ACC112 (cell line): ENCODE measurements around the gene CRTC1.

Experiments
- H2AFZ ChIP-seq: fragments of 200-600 bp; sonication (generic); one replicate; pipeline ENCODE4 v1.6.0; 2017; ENCODE audit warnings: antibody characterized with exemption, low read length; ENCODE audit not compliant: unreplicated experiment
- H3K27ac ChIP-seq: fragments of 200-600 bp; sonication (generic); 2 replicates; pipeline ENCODE4 v1.5.1; 2014; ENCODE audit warnings: low read depth, mild to moderate bottlenecking, antibody characterized with exemption, low read length, moderate library complexity
- H3K27me3 ChIP-seq: fragments of 200-600 bp; sonication (generic); 2 replicates; pipeline ENCODE4 v1.6.1; 2014; ENCODE audit warnings: mild to moderate bottlenecking, antibody characterized with exemption, low read length, moderate library complexity, mixed read lengths; ENCODE audit not compliant: insufficient read depth
- H3K36me3 ChIP-seq: fragments of 200-600 bp; sonication (generic); 2 replicates; pipeline ENCODE4 v1.6.1; 2016; ENCODE audit warnings: mild to moderate bottlenecking, antibody characterized with exemption, low read length, moderate library complexity, mixed read lengths; ENCODE audit not compliant: insufficient read depth
- H3K4me1 ChIP-seq: fragments of 200-600 bp; sonication (generic); one replicate; pipeline ENCODE4 v1.6.1; 2016; ENCODE audit warnings: low read length, mixed read lengths; ENCODE audit not compliant: insufficient read depth, unreplicated experiment, control insufficient read depth
- H3K4me3 ChIP-seq: fragments of 200-600 bp; sonication (generic); 2 replicates; pipeline ENCODE4 v1.5.1; 2014; ENCODE audit warnings: mild to moderate bottlenecking, low read depth, low read length
- H3K79me2 ChIP-seq: fragments of 200-600 bp; sonication (generic); one replicate; pipeline ENCODE4 v1.6.0; 2016; ENCODE audit warnings: low read length; ENCODE audit not compliant: control insufficient read depth, unreplicated experiment, insufficient read depth

CRTC1 gene

GRCh38 chr19:18704971-18705370 lies 21.5 kb downstream of the CRTC1 start:
- Histone ChIP-seq H3K27me3 (no peaks in the 10 kb centered on the region), H3K4me1 (peaks cover 4% of the 10 kb centered on the region), H2AFZ (no peak overlapping the region), H3K4me3 (no peak overlapping the region), H3K27ac (no peak overlapping the region), H3K79me2 (peaks cover 5% of the 10 kb centered on the region), H3K36me3 (no peaks in the 10 kb centered on the region)

- Histone ChIP-seq H3K27me3 (no peaks in the 10 kb centered on the region), H3K4me3 (no peak overlapping the region), H3K36me3 (no peaks in the 10 kb centered on the region), H2AFZ (no peak overlapping the region), H3K27ac (no peak overlapping the region), H3K4me1 (no peaks in the 10 kb centered on the region), H3K79me2 (peaks cover 5% of the 10 kb centered on the region)
These were observed 25.2 kb downstream of the CRTC1 start for GRCh38 chr19:18708452-18709231.

- H3K4me3 ChIP-seq: no peak overlapping the region
These were observed 26.1 kb downstream of the CRTC1 start for GRCh38 chr19:18709546-18709945.

GRCh38 chr19:18710186-18710585 lies 26.7 kb downstream of the CRTC1 start:
- Histone ChIP-seq H3K79me2 (peaks cover 5% of the 10 kb centered on the region), H3K4me1 (no peaks in the 10 kb centered on the region), H3K27ac (no peak overlapping the region), H3K27me3 (no peaks in the 10 kb centered on the region), H3K4me3 (no peak overlapping the region), H3K36me3 (no peaks in the 10 kb centered on the region), H2AFZ (no peak overlapping the region)

More at GRCh38 chr19:18709546-18709945, 26.1 kb downstream of the CRTC1 start:
- no peak overlapping the region for H3K27ac ChIP-seq
- H3K36me3 ChIP-seq: no peaks in the 10 kb centered on the region
- H3K27me3 ChIP-seq: no peaks in the 10 kb centered on the region
- peaks cover 5% of the 10 kb centered on the region for H3K79me2 ChIP-seq
- H2AFZ ChIP-seq: no peak overlapping the region
- H3K4me1 ChIP-seq: no peaks in the 10 kb centered on the region

GRCh38 chr19:18710996-18711751 lies 27.7 kb downstream of the CRTC1 start:
- Histone ChIP-seq H3K79me2 (peaks cover 5% of the 10 kb centered on the region), H3K36me3 (no peaks in the 10 kb centered on the region), H3K4me1 (no peaks in the 10 kb centered on the region)

GRCh38 chr19:18711893-18712292 lies 28.4 kb downstream of the CRTC1 start:
- Histone ChIP-seq H3K4me1 (no peaks in the 10 kb centered on the region), H2AFZ (no peak overlapping the region), H3K79me2 (peaks cover 5% of the 10 kb centered on the region), H3K4me3 (no peak overlapping the region), H3K27me3 (no peaks in the 10 kb centered on the region), H3K36me3 (no peaks in the 10 kb centered on the region), H3K27ac (no peak overlapping the region)

More at GRCh38 chr19:18710996-18711751, 27.7 kb downstream of the CRTC1 start:
- no peak overlapping the region for H3K27ac ChIP-seq
- no peaks in the 10 kb centered on the region for H3K27me3 ChIP-seq
- H2AFZ ChIP-seq: no peak overlapping the region
- H3K4me3 ChIP-seq: no peak overlapping the region

- Histone ChIP-seq H3K79me2 (peaks cover under 1% of the 10 kb centered on the region), H3K27ac (no peak overlapping the region), H3K4me1 (no peaks in the 10 kb centered on the region), H3K36me3 (no peaks in the 10 kb centered on the region), H2AFZ (no peak overlapping the region), H3K27me3 (no peaks in the 10 kb centered on the region), H3K4me3 (no peak overlapping the region)
These were observed 29.5 kb downstream of the CRTC1 start for GRCh38 chr19:18712981-18713380.

- no peaks in the 10 kb centered on the region for H3K36me3 ChIP-seq
- no peak overlapping the region for H3K4me3 ChIP-seq
- no peaks in the 10 kb centered on the region for H3K79me2 ChIP-seq
- no peaks in the 10 kb centered on the region for H3K4me1 ChIP-seq
- no peak overlapping the region for H2AFZ ChIP-seq
- H3K27me3 ChIP-seq: no peaks in the 10 kb centered on the region
- no peak overlapping the region for H3K27ac ChIP-seq
These were observed 30.2 kb downstream of the CRTC1 start for GRCh38 chr19:18713550-18714117.

- no peak overlapping the region for H2AFZ ChIP-seq
- no peaks in the 10 kb centered on the region for H3K79me2 ChIP-seq
- H3K4me1 ChIP-seq: no peaks in the 10 kb centered on the region
- no peaks in the 10 kb centered on the region for H3K27me3 ChIP-seq
- no peaks in the 10 kb centered on the region for H3K36me3 ChIP-seq
- H3K4me3 ChIP-seq: no peak overlapping the region
- H3K27ac ChIP-seq: no peak overlapping the region
These were observed 31.9 kb downstream of the CRTC1 start for GRCh38 chr19:18715416-18715815.

- H3K4me1 ChIP-seq: no peaks in the 10 kb centered on the region
- H3K27ac ChIP-seq: no peak overlapping the region
- H3K4me3 ChIP-seq: no peak overlapping the region
- no peak overlapping the region for H2AFZ ChIP-seq
- H3K27me3 ChIP-seq: no peaks in the 10 kb centered on the region
- no peaks in the 10 kb centered on the region for H3K36me3 ChIP-seq
- H3K79me2 ChIP-seq: no peaks in the 10 kb centered on the region
These were observed 33.4 kb downstream of the CRTC1 start for GRCh38 chr19:18716857-18717256.
